Astrocyte of the spinal cord (primary cell): ENCODE measurements around the gene CCDC180.

Source experiments
- DNase-seq: peaks from one replicate; pipeline ENCODE4 v3.0.0; 2011; ENCODE audit warnings: low read depth, low spot score
- H3K4me3 ChIP-seq: 2 replicates; pipeline ENCODE4 v1.5.1; 2011; ENCODE audit warnings: low read depth, mild to moderate bottlenecking, low read length, moderate library complexity
- CTCF ChIP-seq: IDR thresholded peaks from 2 replicates; pipeline ENCODE4 v1.5.1; 2012; ENCODE audit warnings: low read depth, mild to moderate bottlenecking, low read length, inconsistent platforms
- in situ Hi-C: cut with HindIII; loops from 2 replicates; pipeline ENCODE4 v1.10.0; 2017; ENCODE audit warnings: low sequenced_read_pairs

Gene CCDC180

GRCh38 chr9:97309260-97309659, 1.8 kb downstream of the CCDC180 start:
- DNase-seq, result no peak
- in situ Hi-C loops, result no loop called here
- TF ChIP-seq CTCF, result no peak
- no peak overlapping the region for H3K4me3 ChIP-seq

GRCh38 chr9:97310023-97310422, 2.6 kb downstream of the CCDC180 start:
- DNase-seq, result no peak
- TF ChIP-seq CTCF, result no peak
- H3K4me3 ChIP-seq, result no peak overlapping the region
- in situ Hi-C loops, result no loop called here

- no peak for TF ChIP-seq CTCF
- H3K4me3 ChIP-seq, result no peak overlapping the region
- no peak for DNase-seq
- in situ Hi-C loops, result no loop called here
Measured at GRCh38 chr9:97310896-97311295, 3.4 kb downstream of the CCDC180 start.

- H3K4me3 ChIP-seq, result no peak overlapping the region
- in situ Hi-C loops, result no loop called here
- no peak for TF ChIP-seq CTCF
- no peak for DNase-seq
Measured at GRCh38 chr9:97311798-97312500, 4.5 kb downstream of the CCDC180 start.

GRCh38 chr9:97312556-97312955, 5.1 kb downstream of the CCDC180 start:
- no peak for DNase-seq
- in situ Hi-C loops, result no loop called here
- TF ChIP-seq CTCF, result no peak
- no peak overlapping the region for H3K4me3 ChIP-seq

GRCh38 chr9:97313243-97313642, 5.8 kb downstream of the CCDC180 start:
- in situ Hi-C loops, result no loop called here
- TF ChIP-seq CTCF, result no peak
- no peak for DNase-seq
- no peak overlapping the region for H3K4me3 ChIP-seq
